ENCODE results near the gene SEL1L3.

GRCh38 chr4:25843340-25844097 is 19.3 kb downstream of the SEL1L3 start:
- TF ChIP-seq CTCF (conservative IDR thresholded peaks at IDR 0.05 in 1 of 2, IDR thresholded peaks at IDR 0.05 in 1 of 2; ENCODE audit: low read depth in 1 of 2, low read length in 2 of 2), result no peak
- TF ChIP-seq EZH2 (IDR thresholded peaks at IDR 0.05; ENCODE audit: low read length, missing control alignments), result no peak
